ENCODE data around the gene KANK2.

Gene KANK2

GRCh38 chr19:11204943-11205349, 7.6 kb upstream of the KANK2 start:
- TF ChIP-seq, protein P1, sequence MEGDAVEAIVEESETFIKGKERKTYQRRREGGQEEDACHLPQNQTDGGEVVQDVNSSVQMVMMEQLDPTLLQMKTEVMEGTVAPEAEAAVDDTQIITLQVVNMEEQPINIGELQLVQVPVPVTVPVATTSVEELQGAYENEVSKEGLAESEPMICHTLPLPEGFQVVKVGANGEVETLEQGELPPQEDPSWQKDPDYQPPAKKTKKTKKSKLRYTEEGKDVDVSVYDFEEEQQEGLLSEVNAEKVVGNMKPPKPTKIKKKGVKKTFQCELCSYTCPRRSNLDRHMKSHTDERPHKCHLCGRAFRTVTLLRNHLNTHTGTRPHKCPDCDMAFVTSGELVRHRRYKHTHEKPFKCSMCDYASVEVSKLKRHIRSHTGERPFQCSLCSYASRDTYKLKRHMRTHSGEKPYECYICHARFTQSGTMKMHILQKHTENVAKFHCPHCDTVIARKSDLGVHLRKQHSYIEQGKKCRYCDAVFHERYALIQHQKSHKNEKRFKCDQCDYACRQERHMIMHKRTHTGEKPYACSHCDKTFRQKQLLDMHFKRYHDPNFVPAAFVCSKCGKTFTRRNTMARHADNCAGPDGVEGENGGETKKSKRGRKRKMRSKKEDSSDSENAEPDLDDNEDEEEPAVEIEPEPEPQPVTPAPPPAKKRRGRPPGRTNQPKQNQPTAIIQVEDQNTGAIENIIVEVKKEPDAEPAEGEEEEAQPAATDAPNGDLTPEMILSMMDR (IDR thresholded peaks at IDR 0.05): no peak

DNA sequence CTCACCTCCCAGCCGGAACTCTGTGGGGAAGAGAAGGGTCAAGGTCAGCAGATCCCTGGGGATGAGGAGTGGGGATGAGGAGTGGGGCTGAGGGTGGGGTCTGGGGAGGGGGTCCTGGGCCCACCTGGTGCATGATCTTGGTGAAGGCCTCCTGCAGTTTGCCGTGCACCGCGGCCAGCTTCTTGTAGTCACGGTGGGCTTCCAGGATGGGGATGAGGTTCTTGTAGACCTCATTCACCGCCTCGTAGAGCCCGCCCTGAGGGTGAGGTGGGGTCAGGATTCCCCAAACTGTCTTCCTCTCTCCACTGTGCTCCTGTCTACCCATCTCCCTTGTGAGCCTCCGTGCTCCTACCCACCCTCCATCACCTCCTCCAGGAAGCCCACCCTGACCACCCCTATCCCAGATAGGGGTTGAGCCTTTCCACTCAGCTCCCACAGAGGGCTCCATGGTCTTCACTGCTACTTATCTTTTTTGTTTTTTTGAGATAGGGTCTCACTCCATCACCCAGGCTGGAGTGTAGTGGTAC, 6.8 kb upstream of the KANK2 start:
- TF ChIP-seq, protein P1 (IDR thresholded peaks at IDR 0.05): peak; percentile 35

DNA sequence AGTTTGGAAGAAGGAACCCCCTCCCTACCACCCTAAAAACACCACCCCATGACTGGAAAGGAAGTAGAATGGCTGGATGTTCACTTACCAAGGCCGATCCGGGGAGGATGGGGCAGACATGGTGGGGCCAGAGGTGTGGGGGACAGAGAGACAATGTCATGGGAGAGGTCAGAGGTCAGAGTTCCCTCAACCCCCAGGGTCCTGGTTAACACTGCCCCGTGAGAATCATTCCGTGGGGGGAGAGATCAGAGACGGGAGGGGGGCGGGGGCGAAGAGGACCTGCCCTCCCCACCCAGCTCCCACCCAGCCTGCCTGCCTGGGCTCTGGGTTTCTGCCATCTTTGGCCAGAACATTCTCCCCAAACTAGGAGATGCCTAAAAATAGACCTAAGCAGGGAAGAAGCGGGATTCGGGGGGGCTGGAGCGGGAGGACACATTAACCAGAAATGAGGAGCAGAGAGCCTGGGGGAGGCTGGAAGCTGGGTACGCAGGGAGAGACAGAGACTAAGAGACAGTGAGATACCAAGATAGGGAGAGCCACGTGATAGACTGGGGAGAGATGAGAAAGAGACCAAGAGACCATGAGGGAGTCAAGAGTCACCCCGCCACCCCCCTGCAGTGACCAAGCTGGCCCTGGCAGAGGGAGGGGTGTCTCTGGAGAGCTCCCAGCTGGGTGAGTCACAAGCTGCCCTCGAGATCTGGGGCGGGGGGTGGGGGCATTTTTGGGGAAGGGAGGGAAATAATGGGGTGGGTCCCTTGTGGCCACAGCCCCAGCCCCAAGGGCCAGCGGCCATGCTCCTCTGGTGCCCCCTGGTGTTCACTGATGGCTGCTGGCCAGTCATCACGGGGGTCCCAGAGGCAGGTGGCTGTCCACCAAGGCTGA, 6.1 kb upstream of the KANK2 start:
- TF ChIP-seq, protein P1 (IDR thresholded peaks at IDR 0.05): peak; percentile 64

DNA sequence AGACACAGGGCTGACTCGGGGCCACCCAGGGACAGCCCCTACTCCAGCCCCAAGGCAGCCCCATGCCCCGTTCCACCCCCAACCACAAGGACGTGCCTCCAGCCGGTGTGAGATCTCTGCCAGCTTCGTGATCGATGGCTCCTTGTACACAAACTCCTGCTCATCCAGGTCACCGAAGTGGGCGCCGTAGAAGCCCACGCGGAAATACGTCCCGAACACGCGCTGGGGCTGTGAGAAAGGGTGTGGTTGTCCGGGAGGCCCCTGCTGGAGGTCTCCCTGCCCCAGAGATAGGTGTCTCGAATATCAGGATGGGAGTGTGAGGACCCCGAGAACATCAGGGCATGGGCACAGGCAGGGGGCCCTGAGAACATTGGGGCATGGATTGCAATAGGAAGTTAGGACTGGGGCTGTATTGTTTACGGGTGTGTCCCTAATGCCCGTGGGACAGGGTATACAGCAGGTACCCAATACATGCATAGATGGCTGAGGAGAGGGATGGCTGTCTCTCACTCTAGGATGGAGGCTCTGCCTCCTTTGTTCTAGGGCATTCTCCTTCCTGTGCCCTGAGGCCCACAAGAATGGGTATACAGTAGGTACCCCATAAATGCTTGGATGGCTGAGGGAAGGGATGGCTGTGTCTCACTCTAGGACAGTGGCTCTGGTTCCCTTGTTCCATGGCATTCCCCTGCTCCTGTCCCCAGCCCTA, 5.3 kb upstream of the KANK2 start:
- TF ChIP-seq, protein P1 (IDR thresholded peaks at IDR 0.05): no peak

GRCh38 chr19:11201791-11202190, 4.4 kb upstream of the KANK2 start:
- TF ChIP-seq, protein P1 (IDR thresholded peaks at IDR 0.05): no peak

- TF ChIP-seq, protein P1 (IDR thresholded peaks at IDR 0.05): no peak
Observed at GRCh38 chr19:11200931-11201330, 3.6 kb upstream of the KANK2 start.

DNA sequence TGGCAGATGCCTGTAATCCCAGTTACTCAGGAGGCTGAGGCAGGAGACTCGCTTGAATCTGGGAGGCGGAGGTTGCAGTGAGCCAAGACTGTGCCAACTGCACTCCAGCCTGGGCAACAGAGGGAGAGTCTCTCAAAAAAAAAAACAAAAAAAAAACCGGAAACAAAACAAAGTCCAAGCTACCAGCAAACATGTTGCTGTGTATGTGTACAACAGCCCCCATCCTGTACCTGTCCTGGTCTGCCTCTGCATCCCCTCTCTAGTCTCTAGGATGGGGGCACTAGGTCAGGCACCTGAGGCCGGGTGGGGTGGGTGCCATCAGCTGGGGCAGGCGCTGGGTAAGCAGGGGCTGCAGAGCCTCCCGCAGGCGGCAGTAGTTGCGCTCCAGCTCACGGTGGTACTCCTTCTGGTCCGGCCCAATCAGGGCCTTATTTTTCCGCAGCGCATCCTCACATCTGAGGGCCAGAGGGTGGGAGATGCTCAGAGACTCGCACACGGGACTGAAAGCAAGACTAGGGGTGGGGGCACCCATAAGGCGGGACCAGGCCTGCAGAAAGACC, 2.8 kb upstream of the KANK2 start:
- TF ChIP-seq, protein P1 (IDR thresholded peaks at IDR 0.05): no peak

Data from LNCAP (cell line).